ENCODE data around the gene MED27. TPM values are rescaled to one million over a fixed set of nuclear protein-coding genes. Genes with fewer than 3 reads are reported as not detected.

The MED27 gene
- total and polyA plus RNA-seq, 10 of the 15 experiments (the other 5 are each of a cell fraction or from before 2014, with no cell fraction given), result 20.3 to 50.3 (median 35.5) TPM

- intact Hi-C loops (cut with micrococcal nuclease; ENCODE audit: unreplicated experiment) (no loop called here), in situ Hi-C loops (cut with MboI) (no loop called here)
- RAD21 ChIA-PET (ENCODE audit: unreplicated experiment), result no interaction called here
- FAIRE-seq (no peak), ATAC-seq (no peak), DNase-seq (ENCODE audit: low read depth, low spot score) (no peak)
- Histone ChIP-seq H3K4me2 (ENCODE audit: control insufficient read depth, insufficient read depth) (no peak overlapping the region), H3K4me3 (no peak overlapping the region), H3K4me1 (ENCODE audit: control insufficient read depth, insufficient read depth, low read length) (no peaks in the 10 kb centered on the region), H3K79me2 (ENCODE audit: control insufficient read depth, insufficient read depth, low read length) (no peaks in the 10 kb centered on the region), H2AFZ (ENCODE audit: control insufficient read depth, low read depth, low read length) (no peak overlapping the region), H3K36me3 (ENCODE audit: control insufficient read depth in 2 of 2, insufficient read depth in 2 of 2, low read length in 1 of 2) (no peaks in the 10 kb centered on the region; a peak in 1 of 4 replicates), H4K20me1 (ENCODE audit: control insufficient read depth, insufficient read depth) (no peaks in the 10 kb centered on the region), H3K27me3 (replicated peaks in 1 of 2; ENCODE audit: control insufficient read depth in 2 of 2, insufficient read depth in 2 of 2, low read length in 1 of 2) (no peaks in the 10 kb centered on the region), H3K9ac (ENCODE audit: control insufficient read depth, insufficient read depth, low read length) (no peak overlapping the region), H3K9me3 (replicated peaks; ENCODE audit: control insufficient read depth, insufficient read depth, low read length) (no peaks in the 10 kb centered on the region), H3K27ac (ENCODE audit: control insufficient read depth, insufficient read depth) (no peak overlapping the region)
- POLR2A ChIA-PET, result no interaction called here
- BruUV-seq (replicated peaks), result no TSS peak
- CTCF ChIA-PET, result no interaction called here
- SMC1A ChIA-PET (ENCODE audit: uncharacterized antibody, unreplicated experiment), result interaction anchor here (1.4 kb wide), 1 partner anchor 11 kb away, joined by 4 read pairs; no protein-coding TSS in a partner anchor
- WGBS (ENCODE audit: insufficient coverage, insufficient replicate concordance, low lambda C conversion rate, missing lambda C conversion rate), result 91% methylated on average over 10 of the region's 11 CpGs
- TF ChIP-seq RAD21 (IDR thresholded peaks at IDR 0.05; ENCODE audit: insufficient read depth, low read depth, low read length), result no peak
- no peak for TF ChIP-seq EZH2 (IDR thresholded peaks at IDR 0.05; ENCODE audit: borderline replicate concordance, control insufficient read depth, low read depth, low read length)
- no peak for TF ChIP-seq RAD51 (IDR thresholded peaks at IDR 0.05)
- TF ChIP-seq POLR2AphosphoS5 (IDR thresholded peaks at IDR 0.05; ENCODE audit: low read length), result no peak
- TF ChIP-seq POLR2AphosphoS2 (IDR thresholded peaks at IDR 0.05; ENCODE audit: low read depth, low read length), result no peak
- TF ChIP-seq KDM1A (IDR thresholded peaks at IDR 0.05; ENCODE audit: borderline replicate concordance), result no peak
- TF ChIP-seq JUND (IDR thresholded peaks at IDR 0.05; ENCODE audit: low read depth, low read length), result no peak
- TF ChIP-seq ATF3 (IDR thresholded peaks at IDR 0.05; ENCODE audit: borderline replicate concordance, extremely low read depth, low read depth, low read length), result no peak
- TF ChIP-seq TCF3 (IDR thresholded peaks at IDR 0.05; ENCODE audit: borderline replicate concordance, insufficient read depth, low read depth, low read length), result no peak
- TF ChIP-seq BHLHE40 (IDR thresholded peaks at IDR 0.05; ENCODE audit: borderline replicate concordance in 1 of 2, low read depth in 2 of 2, low read length in 1 of 2), result no peak
- TF ChIP-seq NFXL1 (IDR thresholded peaks at IDR 0.05; ENCODE audit: borderline replicate concordance), result no peak
- no peak for TF ChIP-seq SPI1 (IDR thresholded peaks at IDR 0.05; ENCODE audit: borderline replicate concordance, insufficient read depth, low read depth, low read length)
- no peak for TF ChIP-seq RELA (IDR thresholded peaks at IDR 0.05; ENCODE audit: borderline replicate concordance, partially characterized antibody)
- TF ChIP-seq E2F8 (IDR thresholded peaks at IDR 0.05; ENCODE audit: low read depth, partially characterized antibody), result no peak
- no peak for TF ChIP-seq ZBTB33 (IDR thresholded peaks at IDR 0.05)
- no peak for TF ChIP-seq MAX (IDR thresholded peaks at IDR 0.05; ENCODE audit: low read depth, low read length)
- no peak for TF ChIP-seq ELK1 (IDR thresholded peaks at IDR 0.05; ENCODE audit: low read depth, low read length)
Observed at GRCh38 chr9:131879181-131879910, 200.3 kb downstream of the MED27 start.
